Measurements from ENCODE around the gene CNTN4. TPM values are rescaled to one million over a fixed set of nuclear protein-coding genes. Genes with fewer than 3 reads are reported as not detected.
"Not testable (repeated sequence)": the region's sequence is repeated elsewhere in the genome, so short reads cannot be mapped to it uniquely, and the experiment has no call there.

Gene CNTN4
- total RNA-seq, 1 experiment from 2014 or later = 2.9 TPM

- CTCF ChIA-PET = no interaction called here
- intact Hi-C loops (cut with micrococcal nuclease; ENCODE audit: unreplicated experiment) = no loop called here
- H3K27ac Mint-ChIP-seq (ENCODE audit: unreplicated experiment) = no peak overlapping the region
- no peaks in the 10 kb centered on the region for H3K27me3 Mint-ChIP-seq (ENCODE audit: unreplicated experiment)
- H3K9me3 Mint-ChIP-seq (ENCODE audit: low read depth, unreplicated experiment) = peaks cover 5% of the 10 kb centered on the region
- H3K4me1 Mint-ChIP-seq (ENCODE audit: low read depth, unreplicated experiment) = no peaks in the 10 kb centered on the region
- no peak for TF ChIP-seq CTCF (IDR thresholded peaks at IDR 0.05; ENCODE audit: unreplicated experiment)
- H3K4me3 Mint-ChIP-seq (ENCODE audit: low read depth, unreplicated experiment) = no peak overlapping the region
- DNase-seq = no peak
- H3K36me3 Mint-ChIP-seq (ENCODE audit: insufficient read depth, unreplicated experiment) = no peaks in the 10 kb centered on the region
- BruUV-seq (replicated peaks) = no TSS peak
These were observed 810.2 kb downstream of the CNTN4 start for GRCh38 chr3:2908693-2909351.

GRCh38 chr3:2910997-2911396, 812.3 kb downstream of the CNTN4 start:
- DNase-seq = no peak
- Mint-ChIP-seq H3K4me1 (ENCODE audit: low read depth, unreplicated experiment) (no peaks in the 10 kb centered on the region), H3K36me3 (ENCODE audit: insufficient read depth, unreplicated experiment) (no peaks in the 10 kb centered on the region), H3K27me3 (ENCODE audit: unreplicated experiment) (no peaks in the 10 kb centered on the region), H3K27ac (ENCODE audit: unreplicated experiment) (no peak overlapping the region), H3K9me3 (ENCODE audit: low read depth, unreplicated experiment) (peaks cover 5% of the 10 kb centered on the region), H3K4me3 (ENCODE audit: low read depth, unreplicated experiment) (no peak overlapping the region)
- intact Hi-C loops (cut with micrococcal nuclease; ENCODE audit: unreplicated experiment) = no loop called here
- TF ChIP-seq CTCF (IDR thresholded peaks at IDR 0.05; ENCODE audit: unreplicated experiment) = no peak
- no TSS peak for BruUV-seq (replicated peaks)
- CTCF ChIA-PET = no interaction called here

- Mint-ChIP-seq H3K27ac (ENCODE audit: unreplicated experiment) (no peak overlapping the region), H3K4me3 (ENCODE audit: low read depth, unreplicated experiment) (no peak overlapping the region), H3K27me3 (ENCODE audit: unreplicated experiment) (no peaks in the 10 kb centered on the region), H3K4me1 (ENCODE audit: low read depth, unreplicated experiment) (no peaks in the 10 kb centered on the region), H3K9me3 (ENCODE audit: low read depth, unreplicated experiment) (peaks cover 7% of the 10 kb centered on the region), H3K36me3 (ENCODE audit: insufficient read depth, unreplicated experiment) (no peaks in the 10 kb centered on the region)
- CTCF ChIA-PET = no interaction called here
- BruUV-seq (replicated peaks) = no TSS peak
- no peak for TF ChIP-seq CTCF (IDR thresholded peaks at IDR 0.05; ENCODE audit: unreplicated experiment)
- no peak for DNase-seq
- intact Hi-C loops (cut with micrococcal nuclease; ENCODE audit: unreplicated experiment) = no loop called here
These were observed 817.2 kb downstream of the CNTN4 start for GRCh38 chr3:2915826-2916225.

- H3K27ac Mint-ChIP-seq (ENCODE audit: unreplicated experiment); H3K36me3 Mint-ChIP-seq (ENCODE audit: insufficient read depth, unreplicated experiment); H3K9me3 Mint-ChIP-seq (ENCODE audit: low read depth, unreplicated experiment); H3K4me3 Mint-ChIP-seq (ENCODE audit: low read depth, unreplicated experiment); CTCF ChIA-PET; H3K4me1 Mint-ChIP-seq (ENCODE audit: low read depth, unreplicated experiment); DNase-seq; H3K27me3 Mint-ChIP-seq (ENCODE audit: unreplicated experiment); intact Hi-C loops (cut with micrococcal nuclease; ENCODE audit: unreplicated experiment); BruUV-seq (replicated peaks): not testable (repeated sequence)
These were observed 818.0 kb downstream of the CNTN4 start for GRCh38 chr3:2916640-2917039.

- intact Hi-C loops (cut with micrococcal nuclease; ENCODE audit: unreplicated experiment) = no loop called here
- H3K27me3 Mint-ChIP-seq (ENCODE audit: unreplicated experiment) = no peaks in the 10 kb centered on the region
These were observed 821.4 kb downstream of the CNTN4 start for GRCh38 chr3:2920103-2920502.

More at GRCh38 chr3:2920103-2920502, 821.4 kb downstream of the CNTN4 start:
- H3K27ac Mint-ChIP-seq (ENCODE audit: unreplicated experiment) = no peak overlapping the region
- H3K36me3 Mint-ChIP-seq (ENCODE audit: insufficient read depth, unreplicated experiment) = no peaks in the 10 kb centered on the region
- H3K4me1 Mint-ChIP-seq (ENCODE audit: low read depth, unreplicated experiment) = no peaks in the 10 kb centered on the region
- no TSS peak for BruUV-seq (replicated peaks)
- CTCF ChIA-PET = no interaction called here
- no peak for TF ChIP-seq CTCF (IDR thresholded peaks at IDR 0.05; ENCODE audit: unreplicated experiment)
- no peak for DNase-seq
- peaks cover 3% of the 10 kb centered on the region for H3K9me3 Mint-ChIP-seq (ENCODE audit: low read depth, unreplicated experiment)
- H3K4me3 Mint-ChIP-seq (ENCODE audit: low read depth, unreplicated experiment) = no peak overlapping the region
